HG03457 (cell line): ENCODE data around the gene ADCY1.

Experiments
- ATAC-seq: cut with Tn5 transposase; IDR thresholded peaks from one replicate; pipeline ENCODE4 v1.9.1; 2021; ENCODE audit warnings: moderate number of reproducible peaks; ENCODE audit not compliant: unreplicated experiment

Gene ADCY1

GRCh38 chr7:45576249-45576929 is 2.2 kb downstream of the ADCY1 start:
- ATAC-seq = no peak

GRCh38 chr7:45578022-45578421 is 3.9 kb downstream of the ADCY1 start:
- ATAC-seq = no peak

- no peak for ATAC-seq
Measured at GRCh38 chr7:45578467-45578866, 4.3 kb downstream of the ADCY1 start.

- no peak for ATAC-seq
Measured at GRCh38 chr7:45579391-45579801, 5.2 kb downstream of the ADCY1 start.

GRCh38 chr7:45580053-45580872 is 6.1 kb downstream of the ADCY1 start:
- no peak for ATAC-seq

GRCh38 chr7:45581271-45581780 is 7.2 kb downstream of the ADCY1 start:
- no peak for ATAC-seq

- no peak for ATAC-seq
Measured at GRCh38 chr7:45582136-45582749, 8.1 kb downstream of the ADCY1 start.

GRCh38 chr7:45582868-45583277 is 8.7 kb downstream of the ADCY1 start:
- ATAC-seq = no peak

- no peak for ATAC-seq
Measured at GRCh38 chr7:45583296-45583695, 9.1 kb downstream of the ADCY1 start.

GRCh38 chr7:45584261-45585210 is 10.4 kb downstream of the ADCY1 start:
- no peak for ATAC-seq

- no peak for ATAC-seq
Measured at GRCh38 chr7:45585628-45586027, 11.5 kb downstream of the ADCY1 start.

- ATAC-seq = no peak
Measured at GRCh38 chr7:45586542-45587520, 12.7 kb downstream of the ADCY1 start.

GRCh38 chr7:45588466-45588865 is 14.3 kb downstream of the ADCY1 start:
- ATAC-seq = no peak

- no peak for ATAC-seq
Measured at GRCh38 chr7:45589061-45589460, 14.9 kb downstream of the ADCY1 start.

GRCh38 chr7:45589915-45590678 is 15.9 kb downstream of the ADCY1 start:
- no peak for ATAC-seq

- no peak for ATAC-seq
Measured at GRCh38 chr7:45590679-45591057, 16.5 kb downstream of the ADCY1 start.

- no peak for ATAC-seq
Measured at GRCh38 chr7:45591101-45591906, 17.1 kb downstream of the ADCY1 start.
